ENCODE results near the gene OR2A2.

OR2A2 gene

DNA sequence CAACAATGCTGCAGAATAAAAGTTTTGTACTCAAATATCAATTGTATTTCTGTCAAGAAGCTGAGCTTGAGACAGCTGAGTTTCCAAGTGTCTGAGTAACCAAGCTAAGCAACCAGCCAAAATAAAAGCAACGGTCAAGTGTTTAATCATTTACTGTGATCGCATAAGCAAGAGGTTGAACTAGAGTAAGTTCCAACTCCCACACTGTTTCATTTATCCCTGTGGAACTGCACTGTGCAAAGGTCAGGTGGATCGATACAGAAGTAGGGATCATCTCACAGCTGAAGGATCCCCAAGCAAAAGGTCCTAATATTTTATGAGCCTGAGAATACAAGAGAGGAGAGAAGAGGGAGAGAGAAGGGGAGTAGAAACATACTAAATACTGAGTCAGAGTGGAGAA lies 35.0 kb downstream of the OR2A2 start:
- DNase-seq, result no peak

DNA sequence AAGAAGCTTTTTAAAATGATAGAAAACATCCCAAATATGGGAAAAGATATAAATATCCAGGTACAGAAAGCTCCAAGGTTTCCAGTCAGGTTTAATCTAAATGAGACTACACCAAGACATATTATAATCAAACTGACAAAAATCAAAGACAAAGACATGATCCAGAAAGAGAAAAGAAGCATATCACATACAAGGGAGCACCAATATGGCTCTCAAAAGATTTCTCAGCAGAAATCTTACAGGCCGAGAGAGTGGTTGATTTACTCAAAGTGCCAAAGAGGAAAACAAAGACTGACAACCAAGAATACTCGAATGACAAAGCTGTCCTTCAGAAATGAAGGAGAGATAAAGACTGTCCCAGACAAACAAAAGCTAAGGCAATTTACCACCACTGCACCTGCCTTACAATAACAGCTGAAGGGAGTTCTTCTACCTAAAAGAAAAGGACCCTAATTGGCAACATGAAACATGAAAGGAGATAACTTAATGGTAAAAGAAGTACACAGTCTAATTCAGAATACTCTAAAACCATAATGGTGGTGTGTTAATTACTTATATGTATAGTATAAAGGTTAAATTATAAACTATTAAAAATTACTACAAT lies 38.9 kb downstream of the OR2A2 start:
- no peak for DNase-seq

GRCh38 chr7:144158861-144159260 lies 49.5 kb downstream of the OR2A2 start:
- DNase-seq, result no peak
